ENCODE data around the gene KIAA0040. TPM values are rescaled to one million over a fixed set of nuclear protein-coding genes. Genes with fewer than 3 reads are reported as not detected.

Gene KIAA0040
- total RNA-seq, 1 donor from 2014 or later = 0.47 TPM

Other genes with a start within 250 kb of the KIAA0040 start
- gene CACYBP, start 192.8 kb downstream of the KIAA0040 start, total RNA-seq = 103 TPM
- gene MRPS14, start 169.4 kb downstream of the KIAA0040 start, total RNA-seq = 51.0 TPM
- 0.47 TPM for gene TNN, start 124.9 kb downstream of the KIAA0040 start, total RNA-seq

All from occipital lobe (tissue), 1 donor.